Colonic mucosa (tissue), 4 donors: Measurements from ENCODE around the gene TAB3. TPM values are rescaled to one million over a fixed set of nuclear protein-coding genes. Genes with fewer than 3 reads are reported as not detected.

ENCODE experiments used
- DNase-seq: peaks from one replicate; pipeline ENCODE4 v3.0.0-alpha.2; 2020
- H3K27ac ChIP-seq: fragments of 200-600 bp; one replicate; pipeline ENCODE4 v1.8.0; 2021
- H3K27me3 ChIP-seq: fragments of 200-600 bp; one replicate; pipeline ENCODE4 v1.8.0; 2021
- H3K36me3 ChIP-seq: fragments of 200-600 bp; one replicate; pipeline ENCODE4 v1.8.0; 2021
- H3K4me1 ChIP-seq: fragments of 200-600 bp; one replicate; pipeline ENCODE4 v1.8.0; 2021; ENCODE audit warnings: mild to moderate bottlenecking
- H3K4me3 ChIP-seq: fragments of 200-600 bp; one replicate; pipeline ENCODE4 v1.8.0; 2021
- H3K9ac ChIP-seq, 2 donors: one replicate each; pipeline ENCODE4 v1.7.0; 2013; ENCODE audit warnings: control low read depth in 2 of 2, low read depth in 2 of 2, low read length in 2 of 2
- H3K9me3 ChIP-seq: fragments of 200-600 bp; one replicate; pipeline ENCODE4 v1.8.0; 2021
- CTCF ChIP-seq: fragments of 200-600 bp; IDR thresholded peaks from one replicate; pipeline ENCODE4 v1.8.0; 2022; ENCODE audit warnings: antibody characterized with exemption, mild to moderate bottlenecking
- intact Hi-C: fragments of 100-400 bp; cut with DNase I; formaldehyde crosslinking; loops from one replicate; pipeline ENCODE4 v1.14.1; 2022
- total RNA-seq, 2 donors: library from RNA; stranded (reverse); fragmentation: NEBNext Ultra II Directional in 1 of 2; extraction: Animal tissue kit (Norgen Biotek cat#: 25700) in 1 of 2; gene quantifications; one replicate each; pipeline ENCODE4 v1.2.1, GENCODE V29; 2021
- donor health status: healthy.
- donor health status: DM: no; HTN: no; CAD: no.
- donor health status: DM: no; HTN: no; CAD: no.

Gene TAB3
- total RNA-seq, 2 donors from 2014 or later, result 12.3 to 22.2 TPM

GRCh38 chrX:30876367-30876766 is 12.7 kb downstream of the TAB3 start:
- H3K9ac ChIP-seq, result no peak overlapping the region
- no peak overlapping the region for H3K4me3 ChIP-seq
- H3K27me3 ChIP-seq, result no peaks in the 10 kb centered on the region
- H3K27ac ChIP-seq, result no peak overlapping the region
- TF ChIP-seq CTCF, result no peak
- intact Hi-C loops, result no loop called here
- no peaks in the 10 kb centered on the region for H3K9me3 ChIP-seq
- H3K4me1 ChIP-seq, result no peaks in the 10 kb centered on the region
- no peaks in the 10 kb centered on the region for H3K36me3 ChIP-seq
- no peak for DNase-seq

GRCh38 chrX:30875957-30876356 is 13.1 kb downstream of the TAB3 start:
- Histone ChIP-seq H3K9ac (no peak overlapping the region), H3K4me3 (no peak overlapping the region), H3K4me1 (no peaks in the 10 kb centered on the region), H3K27me3 (no peaks in the 10 kb centered on the region), H3K36me3 (no peaks in the 10 kb centered on the region), H3K9me3 (no peaks in the 10 kb centered on the region), H3K27ac (no peak overlapping the region)
- no peak for DNase-seq
- intact Hi-C loops, result no loop called here
- TF ChIP-seq CTCF, result no peak

GRCh38 chrX:30874851-30875250 is 14.2 kb downstream of the TAB3 start:
- H3K4me1 ChIP-seq, result no peaks in the 10 kb centered on the region
- no peak overlapping the region for H3K27ac ChIP-seq
- DNase-seq, result no peak
- no peak overlapping the region for H3K9ac ChIP-seq
- H3K9me3 ChIP-seq, result no peaks in the 10 kb centered on the region
- no peak for TF ChIP-seq CTCF
- intact Hi-C loops, result no loop called here
- H3K27me3 ChIP-seq, result no peaks in the 10 kb centered on the region
- no peaks in the 10 kb centered on the region for H3K36me3 ChIP-seq
- no peak overlapping the region for H3K4me3 ChIP-seq

DNA sequence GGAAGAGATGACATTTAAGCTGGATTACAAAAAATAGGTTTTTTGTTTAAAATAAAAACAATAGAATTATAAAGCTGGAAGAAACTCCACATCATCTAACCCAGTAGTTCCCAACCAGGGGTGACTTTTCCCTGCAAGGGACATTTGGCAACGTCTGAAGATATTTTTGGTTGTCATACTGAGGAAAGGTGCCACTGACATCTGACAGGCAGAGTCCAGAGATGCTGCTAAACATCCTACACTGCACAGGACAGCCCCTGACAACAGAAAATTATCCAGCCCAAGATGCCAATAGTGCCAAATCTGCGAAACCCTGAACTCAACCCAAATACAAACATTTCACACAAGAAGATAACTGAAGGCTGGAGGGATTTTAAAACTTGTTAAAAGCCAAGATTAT is 18.5 kb downstream of the TAB3 start:
- no peak overlapping the region for H3K27ac ChIP-seq
- no peaks in the 10 kb centered on the region for H3K36me3 ChIP-seq
- TF ChIP-seq CTCF, result no peak
- no peaks in the 10 kb centered on the region for H3K4me1 ChIP-seq
- no peak for DNase-seq
- H3K9ac ChIP-seq, result no peak overlapping the region
- H3K9me3 ChIP-seq, result no peaks in the 10 kb centered on the region
- intact Hi-C loops, result no loop called here
- H3K4me3 ChIP-seq, result no peak overlapping the region
- no peaks in the 10 kb centered on the region for H3K27me3 ChIP-seq

GRCh38 chrX:30865612-30866011 is 23.4 kb downstream of the TAB3 start:
- no peak for TF ChIP-seq CTCF
- no peaks in the 10 kb centered on the region for H3K9me3 ChIP-seq
- H3K4me1 ChIP-seq, result no peaks in the 10 kb centered on the region
- intact Hi-C loops, result no loop called here
- H3K4me3 ChIP-seq, result no peak overlapping the region
- H3K9ac ChIP-seq, result no peak overlapping the region
- H3K36me3 ChIP-seq, result no peaks in the 10 kb centered on the region
- no peaks in the 10 kb centered on the region for H3K27me3 ChIP-seq
- H3K27ac ChIP-seq, result no peak overlapping the region
- no peak for DNase-seq

DNA sequence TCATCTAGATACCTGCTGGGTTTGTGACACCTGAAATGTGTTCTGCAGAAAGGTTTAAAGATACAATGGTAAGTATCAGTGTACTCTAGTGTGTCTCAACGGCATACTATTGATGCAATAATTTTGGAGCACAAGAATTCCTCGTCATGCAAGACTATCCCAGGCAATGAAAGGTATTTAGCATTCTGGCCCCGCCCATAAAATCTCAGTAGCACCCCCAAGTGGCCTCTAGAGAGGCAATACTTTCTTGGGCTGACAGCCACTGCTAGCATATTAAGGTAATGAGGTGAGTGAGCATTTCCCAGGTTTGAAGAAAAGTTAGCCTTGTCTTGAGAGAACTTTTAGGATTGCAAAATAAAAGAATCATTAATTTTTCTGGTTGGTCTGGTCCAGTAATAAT is 24.0 kb downstream of the TAB3 start:
- Histone ChIP-seq H3K36me3 (no peaks in the 10 kb centered on the region), H3K27ac (no peak overlapping the region), H3K27me3 (no peaks in the 10 kb centered on the region), H3K9ac (no peak overlapping the region), H3K9me3 (no peaks in the 10 kb centered on the region), H3K4me3 (no peak overlapping the region), H3K4me1 (no peaks in the 10 kb centered on the region)
- TF ChIP-seq CTCF, result no peak
- no peak for DNase-seq
- intact Hi-C loops, result no loop called here
